Muscle layer of duodenum (tissue), 2 donors: ENCODE data around the gene TTLL10.

Source experiments
- H3K27ac ChIP-seq: one replicate; pipeline ENCODE4 v1.7.0; 2013; ENCODE audit warnings: mild to moderate bottlenecking, low read length
- H3K27me3 ChIP-seq: one replicate; pipeline ENCODE4 v1.7.0; 2013; ENCODE audit warnings: low read depth, mild to moderate bottlenecking, control low read depth, low read length
- H3K36me3 ChIP-seq, 2 donors: one replicate each; pipeline ENCODE4 v1.7.0; 2013; ENCODE audit warnings: low read length in 2 of 2, control low read depth in 1 of 2, mild to moderate bottlenecking in 1 of 2; ENCODE audit not compliant: insufficient read depth in 2 of 2, control insufficient read depth in 1 of 2
- H3K4me1 ChIP-seq, 2 donors: one replicate each; pipeline ENCODE4 v1.7.0; 2013; ENCODE audit warnings: low read length in 2 of 2, mild to moderate bottlenecking in 2 of 2, control low read depth in 1 of 2, moderate library complexity in 1 of 2; ENCODE audit not compliant: insufficient read depth in 2 of 2, control insufficient read depth in 1 of 2
- H3K4me3 ChIP-seq, 2 donors: one replicate each; pipeline ENCODE4 v1.7.0; 2013; ENCODE audit warnings: low read length in 2 of 2, low read depth in 1 of 2, mild to moderate bottlenecking in 1 of 2
- H3K9me3 ChIP-seq, 2 donors: one replicate each; pipeline ENCODE4 v1.7.0; 2013; ENCODE audit warnings: low read length in 2 of 2, control low read depth in 1 of 2, mild to moderate bottlenecking in 1 of 2; ENCODE audit not compliant: control insufficient read depth in 1 of 2
- donor health status: healthy.

The TTLL10 gene

DNA sequence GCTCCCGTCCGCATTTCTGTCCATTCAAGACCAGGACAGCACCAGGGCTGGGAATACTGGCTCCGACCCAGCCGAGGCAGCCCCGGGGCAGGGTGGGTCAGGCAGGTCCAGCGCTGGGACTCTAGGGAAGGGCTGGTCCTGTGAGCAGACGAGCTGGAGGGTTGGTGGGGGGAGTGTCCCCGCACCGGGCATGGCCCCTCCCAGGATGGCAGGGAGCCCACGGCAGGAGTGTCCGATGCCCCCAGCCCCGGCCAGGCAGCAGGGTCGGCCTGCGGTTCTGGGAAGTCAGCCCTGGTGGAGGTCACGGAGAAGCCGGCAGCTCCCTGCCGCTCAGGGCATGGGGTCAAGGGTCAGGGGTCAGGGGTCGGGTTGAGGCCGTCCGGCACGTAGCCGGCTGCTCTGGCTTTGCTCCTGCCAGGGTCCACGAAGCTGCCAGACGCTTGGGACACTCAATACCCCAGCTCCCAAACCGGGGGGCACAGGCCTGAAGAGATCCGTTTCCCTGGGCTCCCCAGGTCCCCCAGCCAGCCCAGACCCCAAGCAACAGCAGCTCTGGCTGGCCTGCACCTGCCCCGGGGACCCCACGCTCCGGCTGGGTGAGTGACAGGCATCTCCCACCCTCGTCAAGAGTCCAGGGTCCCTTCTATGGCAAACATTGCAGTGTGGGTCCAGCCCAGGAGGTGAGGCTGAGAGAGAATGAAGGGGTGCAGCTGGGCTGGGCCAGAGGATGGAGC, 66.1 kb downstream of the TTLL10 start:
- Histone ChIP-seq H3K4me1 (no peaks in the 10 kb centered on the region), H3K4me3 (no peak overlapping the region), H3K27me3 (peaks cover 5% of the 10 kb centered on the region), H3K9me3 (no peaks in the 10 kb centered on the region), H3K27ac (no peak overlapping the region), H3K36me3 (peaks cover 0 to 6% of the 10 kb centered on the region in 2 donors)

DNA sequence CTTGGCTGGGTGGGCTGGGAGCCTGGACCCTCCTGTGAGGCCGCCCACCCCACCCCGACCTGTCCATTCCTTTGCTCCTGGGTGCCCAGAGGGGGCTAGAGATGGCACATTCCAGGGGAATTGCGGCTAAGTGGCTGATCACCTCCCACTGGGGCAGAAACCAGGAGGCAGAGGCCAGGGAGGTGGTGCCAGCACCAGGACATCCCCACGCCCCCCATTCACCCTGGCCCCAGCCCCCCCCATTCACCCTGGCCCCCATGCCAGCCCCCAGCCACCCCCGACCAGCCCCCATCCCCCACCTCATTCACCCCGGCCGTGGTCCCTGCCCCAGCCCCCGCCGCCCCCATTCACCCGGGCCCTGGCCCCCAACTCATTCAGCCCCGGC, 66.7 kb downstream of the TTLL10 start:
- Histone ChIP-seq H3K27me3 (peaks cover 5% of the 10 kb centered on the region), H3K4me3 (no peak overlapping the region)

DNA sequence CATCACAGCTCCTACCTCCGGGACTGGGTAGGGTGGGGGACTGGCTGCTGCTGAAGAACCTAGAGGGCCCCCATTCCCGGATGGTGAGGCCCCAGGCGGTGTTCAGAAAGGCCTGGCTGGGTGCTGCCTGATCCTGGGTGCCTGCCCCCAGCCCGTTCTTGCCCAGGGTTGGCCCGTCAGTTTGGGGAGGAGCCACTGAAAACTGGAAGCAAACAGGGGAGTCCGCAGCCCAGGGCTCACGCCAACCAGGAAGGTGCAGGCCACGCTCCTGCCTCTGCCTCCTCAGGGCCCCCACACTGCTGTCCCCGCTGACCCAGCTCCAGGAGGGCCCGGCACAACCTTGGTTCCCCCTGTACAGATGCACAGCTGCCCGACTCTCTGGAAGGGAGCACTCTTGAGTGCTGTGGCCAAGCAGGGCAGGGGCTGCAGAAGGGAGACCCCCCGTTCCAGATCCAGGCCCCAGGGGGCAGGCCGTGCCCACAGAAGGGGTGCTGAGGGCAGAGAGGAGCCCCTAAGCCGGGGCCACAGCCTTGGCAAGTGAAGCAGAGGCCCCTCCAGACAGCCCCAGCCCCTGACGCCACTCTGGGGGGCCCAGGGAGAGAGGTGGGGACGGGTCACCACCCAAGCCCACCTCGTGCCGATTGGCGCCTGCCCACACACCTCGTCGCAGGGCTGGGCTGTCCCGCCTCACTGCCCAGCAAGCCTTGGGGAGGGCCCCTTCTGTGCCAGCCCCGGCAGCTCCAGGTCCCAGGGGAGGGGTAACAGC, 67.3 kb downstream of the TTLL10 start:
- Histone ChIP-seq H3K27me3 (peaks cover 5% of the 10 kb centered on the region), H3K9me3 (no peaks in the 10 kb centered on the region), H3K4me3 (no peak overlapping the region), H3K27ac (no peak overlapping the region), H3K4me1 (peaks cover 0 to under 1% of the 10 kb centered on the region in 2 donors), H3K36me3 (no peaks in the 10 kb centered on the region)

More for the DNA sequence above, 66.7 kb downstream of the TTLL10 start:
- no peaks in the 10 kb centered on the region for H3K4me1 ChIP-seq
- peaks cover 0 to under 1% of the 10 kb centered on the region in 2 donors for H3K36me3 ChIP-seq
- H3K9me3 ChIP-seq = no peaks in the 10 kb centered on the region
- H3K27ac ChIP-seq = no peak overlapping the region

DNA sequence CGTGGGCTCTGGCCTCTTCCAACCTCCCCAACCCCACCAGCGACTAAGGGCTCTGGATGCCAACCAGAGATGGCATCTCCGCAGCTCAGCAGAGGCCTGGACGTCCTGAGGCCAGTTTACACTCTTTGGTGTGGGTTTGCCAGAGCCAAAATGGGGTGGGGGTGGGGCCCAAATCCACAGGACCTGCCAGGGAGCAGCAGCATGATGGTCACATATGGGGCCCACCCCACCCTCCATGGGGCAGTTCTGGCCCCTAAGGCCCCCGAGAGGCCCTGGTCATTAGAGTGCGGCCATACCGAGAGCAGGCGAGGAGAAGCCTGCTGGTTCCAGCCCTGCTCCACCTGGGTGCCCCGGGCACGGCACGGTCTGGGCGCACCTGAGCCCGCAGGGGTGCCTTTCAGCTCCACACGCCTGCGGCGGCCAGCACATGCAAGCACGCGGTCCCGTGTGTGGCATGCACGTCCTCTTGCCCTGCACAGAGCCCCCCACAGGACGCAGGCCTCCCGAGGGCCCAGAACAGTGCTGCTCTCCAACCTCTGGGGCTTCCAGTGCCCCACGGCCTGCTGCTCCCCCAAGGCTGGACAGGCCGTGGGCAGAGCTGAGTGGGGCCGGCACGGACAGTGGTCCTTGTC, 68.0 kb downstream of the TTLL10 start:
- H3K27ac ChIP-seq = no peak overlapping the region
- H3K4me3 ChIP-seq = no peak overlapping the region
- H3K9me3 ChIP-seq = no peaks in the 10 kb centered on the region
- H3K4me1 ChIP-seq = peaks cover 0 to 6% of the 10 kb centered on the region in 2 donors
- H3K27me3 ChIP-seq = peaks cover 5% of the 10 kb centered on the region
- no peaks in the 10 kb centered on the region for H3K36me3 ChIP-seq

DNA sequence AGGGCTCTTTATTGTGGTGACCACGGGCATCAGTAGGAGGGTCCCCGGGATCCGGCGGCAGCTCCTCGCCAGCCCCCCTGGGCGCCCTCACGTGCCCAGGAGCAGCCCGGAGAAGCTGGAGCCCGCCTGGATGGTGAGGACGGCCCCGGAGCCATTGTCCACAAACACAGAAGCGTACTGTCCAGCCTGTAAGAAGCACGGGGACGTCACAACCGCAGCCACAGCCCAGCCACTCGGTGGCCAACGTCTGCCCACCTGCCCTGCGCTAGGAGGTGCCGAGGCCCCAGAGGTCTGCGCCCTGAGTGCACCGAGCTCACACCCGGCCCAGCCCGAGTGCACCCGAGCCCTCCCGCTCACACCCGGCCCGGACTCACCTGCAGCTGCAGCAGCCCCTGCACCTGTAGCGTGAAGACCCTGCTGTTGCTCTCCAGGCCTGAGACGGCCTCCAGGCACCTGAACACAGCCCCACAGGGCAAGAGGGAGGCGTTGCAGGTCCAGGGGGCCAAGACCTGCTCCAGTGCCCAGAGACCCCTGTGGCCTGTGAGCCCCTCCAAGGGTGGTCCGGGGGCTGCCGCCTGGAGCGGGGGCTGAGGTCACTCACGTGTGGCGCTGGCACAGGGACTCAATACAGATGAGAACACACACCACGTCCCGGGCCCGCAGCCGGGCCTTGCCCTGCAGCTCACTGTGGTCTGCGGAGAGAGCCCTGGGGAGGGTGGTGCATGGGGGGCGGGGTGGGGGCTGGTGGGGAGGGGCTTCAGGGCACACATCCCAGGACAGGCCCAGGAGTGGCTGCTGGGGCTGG, 69.0 kb downstream of the TTLL10 start:
- H3K27ac ChIP-seq = no peak overlapping the region
- H3K36me3 ChIP-seq = no peaks in the 10 kb centered on the region
- no peaks in the 10 kb centered on the region for H3K9me3 ChIP-seq
- peaks cover 0 to 6% of the 10 kb centered on the region in 2 donors for H3K4me1 ChIP-seq
- H3K27me3 ChIP-seq = peaks cover 10% of the 10 kb centered on the region
- no peak overlapping the region for H3K4me3 ChIP-seq

DNA sequence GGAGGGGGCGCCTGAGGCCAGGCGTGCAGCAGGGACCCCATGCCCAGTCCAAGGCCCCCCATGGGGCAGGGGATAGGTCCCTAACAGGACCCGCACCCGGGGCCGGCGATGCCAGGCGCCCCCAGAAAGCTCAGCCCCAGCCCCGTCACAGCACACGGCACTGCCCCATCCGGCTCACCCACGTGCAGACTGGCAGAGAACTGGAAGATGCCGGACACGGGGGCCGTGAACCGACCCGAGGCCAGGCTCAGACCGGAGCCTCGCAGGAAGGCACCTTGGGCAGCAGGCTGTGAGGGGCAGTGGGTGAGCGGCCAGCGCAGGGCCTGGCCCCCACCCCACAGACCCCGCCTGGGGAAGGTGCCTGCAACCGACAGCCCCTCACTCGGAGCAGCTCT, 69.6 kb downstream of the TTLL10 start:
- Histone ChIP-seq H3K27me3 (peaks cover 11% of the 10 kb centered on the region), H3K4me1 (peaks cover 0 to 6% of the 10 kb centered on the region in 2 donors), H3K4me3 (no peak overlapping the region), H3K36me3 (no peaks in the 10 kb centered on the region), H3K9me3 (no peaks in the 10 kb centered on the region), H3K27ac (no peak overlapping the region)

DNA sequence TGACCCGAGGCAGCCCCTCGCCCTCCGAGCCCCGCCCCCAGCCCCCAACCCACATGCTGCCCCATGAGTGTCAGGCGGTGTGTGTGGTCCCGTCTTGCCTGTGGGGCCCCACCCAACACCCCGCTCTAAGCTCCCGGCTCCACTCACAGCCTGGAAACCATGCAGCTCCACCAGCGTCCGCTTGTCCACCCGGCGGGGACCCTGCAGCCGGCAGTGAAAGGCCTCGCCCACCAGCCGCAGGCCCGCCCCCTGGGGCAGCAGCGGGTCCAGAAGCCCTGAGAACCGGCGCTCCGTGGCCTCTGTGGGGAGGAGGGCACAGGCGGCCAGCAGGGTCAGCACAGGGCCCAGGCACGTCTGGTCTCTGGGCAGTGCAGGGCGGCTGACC, 70.1 kb downstream of the TTLL10 start:
- no peaks in the 10 kb centered on the region for H3K9me3 ChIP-seq
- H3K36me3 ChIP-seq = no peaks in the 10 kb centered on the region
- peaks cover 0 to 6% of the 10 kb centered on the region in 2 donors for H3K4me1 ChIP-seq
- H3K27me3 ChIP-seq = peaks cover 11% of the 10 kb centered on the region
- H3K4me3 ChIP-seq = no peak overlapping the region
- H3K27ac ChIP-seq = no peak overlapping the region

DNA sequence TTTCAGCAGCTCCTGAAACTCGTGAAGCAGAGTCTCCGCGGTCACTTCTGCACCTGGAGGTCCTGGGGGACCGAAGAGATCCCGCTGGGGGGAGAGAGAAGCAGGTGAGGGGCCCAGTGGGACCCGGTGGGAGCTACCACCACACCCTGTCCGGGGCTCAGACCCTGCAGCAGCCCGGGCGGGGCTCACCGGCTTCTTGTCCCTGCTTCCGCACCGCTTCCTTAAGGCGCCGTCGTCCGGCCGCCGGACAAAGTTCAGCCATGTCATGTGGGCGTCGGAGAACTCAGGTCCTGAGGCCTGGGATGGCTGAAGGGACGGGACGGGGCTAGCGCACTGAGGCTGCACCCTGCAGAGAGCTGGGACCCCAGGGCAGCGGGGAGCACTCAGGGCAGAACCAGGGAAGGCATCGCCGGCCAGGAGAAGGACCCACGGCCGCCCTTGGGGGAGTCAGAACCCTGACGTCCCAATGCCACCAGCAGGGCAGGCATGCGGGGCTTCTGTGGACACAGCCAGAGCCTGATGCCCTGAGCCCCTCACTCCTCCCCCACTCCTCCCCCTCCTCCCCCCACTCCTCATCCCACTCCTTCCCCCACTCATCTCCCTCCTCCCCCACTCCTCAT, 70.6 kb downstream of the TTLL10 start:
- H3K27ac ChIP-seq = no peak overlapping the region
- H3K27me3 ChIP-seq = peaks cover 11% of the 10 kb centered on the region
- H3K9me3 ChIP-seq = no peaks in the 10 kb centered on the region
- no peaks in the 10 kb centered on the region for H3K36me3 ChIP-seq
- no peak overlapping the region for H3K4me3 ChIP-seq
- H3K4me1 ChIP-seq = peaks cover 0 to 6% of the 10 kb centered on the region in 2 donors

DNA sequence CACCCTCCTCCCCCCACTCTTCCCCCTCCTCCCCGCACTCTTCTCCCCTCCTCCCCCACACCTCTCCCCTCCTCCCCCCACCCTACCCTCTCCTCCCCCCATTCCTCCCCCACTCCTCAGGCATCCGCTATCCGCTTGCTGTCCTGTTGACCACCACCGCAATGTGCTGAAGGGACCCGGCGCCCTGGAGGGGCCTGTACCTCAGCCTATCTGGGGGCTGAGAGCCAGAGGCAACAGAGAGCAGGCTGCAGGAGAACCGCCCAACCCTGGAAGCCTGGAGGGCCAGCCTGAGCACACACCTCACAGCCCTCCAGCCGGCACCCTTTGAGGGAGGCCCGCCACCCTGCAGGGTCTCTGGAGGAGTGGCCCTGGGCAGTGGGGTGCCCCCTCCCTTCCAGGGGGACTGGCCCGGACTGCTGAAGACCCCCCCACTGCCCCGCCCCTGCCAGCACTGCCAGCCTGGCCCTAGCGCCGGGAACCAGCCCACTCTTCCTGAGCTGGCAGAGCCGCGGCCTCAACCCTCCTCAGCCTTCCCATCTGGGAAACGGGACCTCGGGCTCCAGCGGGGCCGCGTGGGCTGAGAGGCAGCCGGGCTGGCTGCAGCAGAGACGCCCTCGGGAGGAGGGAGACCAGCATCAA, 71.6 kb downstream of the TTLL10 start:
- peaks cover 5% of the 10 kb centered on the region for H3K27me3 ChIP-seq

DNA sequence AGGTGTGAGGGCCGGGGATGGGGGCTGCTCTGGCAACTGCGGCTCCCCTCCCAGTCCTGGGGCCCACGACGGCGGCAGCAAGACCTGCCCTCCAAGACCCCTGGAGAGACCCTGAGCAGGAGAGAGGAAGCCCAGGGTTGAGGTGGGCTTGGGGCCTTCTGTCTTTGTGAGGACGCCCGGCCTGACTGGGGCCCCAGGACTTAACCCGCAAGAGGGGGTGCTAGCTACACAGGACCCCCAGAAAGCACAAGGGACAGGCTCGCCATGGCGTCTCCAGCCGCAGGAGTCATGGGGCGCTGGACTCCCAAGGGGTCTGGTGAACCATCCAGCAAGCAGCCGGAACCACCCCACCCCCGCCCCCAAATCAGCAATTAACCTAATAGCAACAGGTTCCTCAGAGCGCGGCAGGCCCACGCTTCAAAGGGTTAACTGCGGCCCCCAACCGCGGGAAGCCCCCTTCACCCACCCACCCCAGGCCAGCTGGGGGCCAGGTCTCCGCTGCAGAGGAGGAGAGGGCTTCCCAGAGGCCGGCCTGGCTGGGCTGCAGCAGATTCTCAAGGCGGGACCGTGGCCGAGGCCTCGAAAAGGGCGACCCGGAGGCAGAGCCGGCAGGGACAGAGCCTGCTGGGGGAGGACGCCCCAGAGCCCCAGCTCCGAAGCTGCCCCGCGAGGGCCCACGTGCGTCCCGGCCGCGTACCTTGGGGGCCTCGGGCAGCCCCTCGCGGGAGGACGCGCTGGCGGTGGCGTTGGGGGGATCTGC, 72.3 kb downstream of the TTLL10 start:
- Histone ChIP-seq H3K9me3 (no peaks in the 10 kb centered on the region), H3K27me3 (peaks cover 5% of the 10 kb centered on the region), H3K36me3 (no peaks in the 10 kb centered on the region), H3K4me1 (peaks cover 0 to 6% of the 10 kb centered on the region in 2 donors), H3K27ac (no peak overlapping the region), H3K4me3 (no peak overlapping the region)

More for the DNA sequence above, 71.6 kb downstream of the TTLL10 start:
- H3K9me3 ChIP-seq = no peaks in the 10 kb centered on the region
- H3K4me1 ChIP-seq = peaks cover 0 to 6% of the 10 kb centered on the region in 2 donors
- H3K36me3 ChIP-seq = no peaks in the 10 kb centered on the region
- no peak overlapping the region for H3K27ac ChIP-seq
- H3K4me3 ChIP-seq = no peak overlapping the region
